ENCODE measurements around the gene XYLT1.
"Not testable (repeated sequence)": the region's sequence is repeated elsewhere in the genome, so short reads cannot be mapped to it uniquely, and the experiment has no call there.

The XYLT1 gene

DNA sequence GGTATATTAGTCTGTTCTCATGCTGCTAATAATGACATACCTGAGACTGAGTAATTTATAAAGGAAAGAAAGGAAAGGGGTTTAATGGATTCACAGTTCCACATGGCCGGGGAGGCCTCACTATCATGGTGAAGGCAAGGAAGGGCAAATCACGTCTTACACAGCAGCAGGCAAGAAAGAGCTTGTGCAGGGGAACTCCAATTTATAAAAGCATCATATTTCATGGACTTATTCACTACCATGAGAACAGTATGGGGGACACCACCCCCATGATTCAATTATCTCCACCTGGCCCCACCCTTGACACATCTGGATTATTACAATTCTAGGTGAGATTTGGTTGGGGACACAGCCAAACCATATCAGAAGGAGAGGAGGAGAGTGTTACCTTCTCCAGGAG, 17.7 kb upstream of the XYLT1 start:
- no peak for DNase-seq

DNA sequence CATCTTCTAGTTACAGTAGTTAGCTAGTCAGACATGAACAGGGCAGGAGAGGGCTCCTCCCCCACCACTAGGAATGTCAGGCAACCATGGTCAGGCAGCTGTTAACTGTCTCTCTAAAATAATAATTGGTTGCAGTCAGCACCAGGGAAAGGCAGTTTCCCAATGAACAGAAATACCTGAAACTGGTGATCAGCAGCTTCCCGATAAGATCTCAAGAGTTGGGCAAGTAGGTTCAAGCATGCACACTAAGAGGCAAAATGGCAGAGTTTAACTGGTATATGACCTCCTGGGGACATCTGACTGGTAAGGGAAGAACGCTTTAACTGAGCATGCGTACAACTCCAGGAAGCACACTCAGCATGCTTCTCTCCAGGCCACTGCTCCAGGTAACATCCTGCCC, 12.6 kb upstream of the XYLT1 start:
- no peak for DNase-seq

DNA sequence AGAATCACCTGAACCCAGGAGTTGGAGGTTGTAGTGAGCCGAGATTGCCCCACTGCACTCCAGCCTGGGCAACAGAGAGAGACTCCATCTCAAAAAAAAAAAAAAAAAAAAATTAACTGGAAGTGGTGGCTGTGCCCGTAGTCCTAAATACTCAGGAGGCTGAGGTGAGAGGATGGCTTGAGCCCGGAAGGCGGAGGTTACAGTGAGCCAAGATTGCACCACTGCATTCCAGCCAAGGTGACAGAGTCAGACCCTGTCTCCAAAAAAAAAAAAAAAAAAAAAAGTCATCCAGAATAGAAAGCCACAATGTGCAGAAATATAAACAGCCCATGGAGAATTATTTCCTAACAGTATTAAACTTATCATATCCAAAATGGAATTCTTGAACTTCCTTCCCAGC, 11.6 kb upstream of the XYLT1 start:
- not testable (repeated sequence) for DNase-seq

DNA sequence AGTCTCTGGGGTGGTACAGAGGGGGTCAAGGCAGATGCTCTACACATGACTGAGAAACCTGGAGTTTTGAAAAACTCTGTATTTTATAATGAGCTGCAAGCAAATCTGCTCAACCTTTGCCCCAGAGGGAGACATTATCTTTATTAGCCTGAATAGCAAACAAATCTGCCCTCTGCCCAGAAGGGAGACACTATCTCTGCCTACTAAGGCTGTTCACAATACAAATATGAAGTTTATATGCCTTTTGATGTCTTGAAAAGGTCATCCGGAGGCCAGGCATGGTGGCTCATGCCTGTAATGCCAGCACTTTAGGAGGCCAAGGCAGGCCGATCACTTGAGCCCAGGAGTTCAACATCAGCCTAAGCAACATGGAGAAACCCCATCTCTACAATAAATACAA, 11.0 kb upstream of the XYLT1 start:
- DNase-seq = no peak

DNA sequence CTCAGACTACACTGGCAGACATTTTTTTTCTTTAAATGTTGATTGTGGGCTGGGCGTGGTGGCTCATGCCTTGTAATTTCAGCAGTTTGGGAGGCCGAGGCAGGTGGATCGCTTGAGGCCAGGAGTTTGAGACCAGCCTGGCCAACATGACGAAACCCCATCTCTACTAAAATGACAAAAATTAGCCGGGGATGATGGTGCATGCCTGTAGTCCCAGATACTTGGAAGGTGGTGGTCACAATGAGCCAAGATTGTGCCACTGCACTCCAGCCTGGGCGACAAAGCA, 6.4 kb upstream of the XYLT1 start:
- not testable (repeated sequence) for DNase-seq

DNA sequence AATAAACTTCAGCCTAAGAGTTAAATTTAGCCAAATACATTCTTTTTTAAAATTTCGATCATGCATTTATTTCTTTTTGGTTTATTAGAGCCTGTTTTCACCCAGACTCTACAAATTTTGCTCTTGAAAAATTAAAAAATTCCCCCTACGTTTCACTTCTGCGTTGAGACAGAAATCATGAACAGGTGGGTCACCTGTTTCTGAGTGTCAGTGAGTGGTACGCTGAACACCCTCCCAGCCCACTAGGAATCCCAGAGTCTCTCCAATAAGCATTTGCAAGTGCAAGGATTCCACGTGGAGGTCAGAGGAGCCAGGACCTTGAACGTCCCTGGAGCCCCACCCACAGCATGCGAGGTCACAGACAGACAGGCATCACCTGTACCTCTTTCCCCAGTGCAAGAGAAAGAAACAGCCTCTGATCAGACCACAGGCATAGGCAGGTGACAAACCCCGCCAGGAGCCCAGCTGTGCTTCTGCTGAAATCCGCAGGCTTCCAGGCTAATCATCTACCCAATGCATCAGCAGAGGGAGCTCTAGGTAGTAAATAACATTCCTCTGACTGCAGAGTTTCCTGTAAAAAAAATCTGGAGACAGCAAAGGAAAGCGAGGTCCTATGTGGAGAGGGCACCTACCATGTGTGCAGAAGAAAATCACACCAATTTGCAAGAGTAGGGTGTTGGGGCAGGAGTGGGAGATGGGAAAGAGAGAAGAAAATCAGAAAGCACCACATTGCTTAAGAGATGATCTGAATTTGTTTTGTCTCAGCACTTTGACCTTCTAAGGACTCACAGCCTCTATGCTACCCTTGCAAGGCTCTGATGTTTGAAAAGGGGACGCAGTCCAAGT, 5.9 kb upstream of the XYLT1 start:
- peak; percentile 68 for DNase-seq

DNA sequence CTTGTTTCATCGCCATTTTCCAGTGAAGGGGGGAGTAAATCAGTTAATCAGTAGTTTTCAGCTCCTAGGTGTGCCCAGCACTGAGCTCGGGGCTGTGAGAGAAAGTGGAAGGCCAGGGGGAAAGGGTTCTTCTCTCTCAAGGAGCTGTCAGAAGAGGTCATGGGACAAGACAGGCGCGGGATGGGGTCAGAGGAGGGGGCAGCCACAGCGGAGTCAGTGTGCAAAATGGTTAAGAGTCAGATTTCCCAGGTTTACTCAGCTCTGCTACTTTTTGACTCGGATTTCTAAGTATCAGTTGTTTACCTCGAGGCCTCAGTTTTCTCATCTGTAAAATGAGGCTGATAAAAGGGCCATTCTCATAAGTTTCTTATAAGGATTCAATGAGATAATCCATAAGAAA, 4.3 kb upstream of the XYLT1 start:
- no peak for DNase-seq

DNA sequence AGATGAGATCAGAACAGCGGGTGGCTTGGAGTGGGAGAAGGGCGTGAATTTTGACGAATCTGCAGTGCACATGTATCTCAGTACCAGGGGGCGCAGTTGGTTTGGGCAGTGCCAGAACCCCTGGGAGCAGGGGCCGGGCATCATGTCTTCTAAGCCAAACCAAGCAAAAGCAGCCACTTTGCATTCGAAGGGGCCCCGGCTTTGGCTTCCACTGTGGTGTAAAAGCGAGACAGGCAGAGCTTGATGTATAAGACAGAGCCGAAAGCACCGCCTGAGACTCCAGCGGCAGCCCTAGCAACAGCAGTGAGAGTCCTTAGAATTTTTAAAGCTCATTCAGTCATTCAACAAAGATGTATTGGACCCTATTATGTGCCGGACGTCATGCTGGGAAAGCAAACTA, 3.8 kb upstream of the XYLT1 start:
- DNase-seq = no peak

DNA sequence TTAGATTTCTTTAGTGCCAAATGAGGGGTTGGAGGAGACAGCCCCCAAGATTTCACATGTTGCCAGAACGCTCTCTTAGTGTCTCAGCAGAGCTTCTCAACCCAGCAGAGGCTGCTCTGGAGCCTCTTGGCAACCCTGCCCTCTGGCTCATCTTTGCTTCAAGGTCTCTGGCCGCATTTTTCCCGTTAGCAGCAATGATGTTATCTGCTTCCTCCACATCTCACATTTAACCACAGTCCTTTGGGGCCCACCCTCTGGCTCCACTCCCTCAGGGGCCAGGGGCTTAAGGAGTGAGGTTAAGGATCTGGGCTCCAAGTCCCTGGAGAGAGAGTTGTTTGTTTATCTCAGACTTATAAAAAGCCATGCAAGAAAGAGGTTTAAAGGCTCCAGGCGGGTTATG, 3.3 kb upstream of the XYLT1 start:
- DNase-seq = peak; percentile 19

DNA sequence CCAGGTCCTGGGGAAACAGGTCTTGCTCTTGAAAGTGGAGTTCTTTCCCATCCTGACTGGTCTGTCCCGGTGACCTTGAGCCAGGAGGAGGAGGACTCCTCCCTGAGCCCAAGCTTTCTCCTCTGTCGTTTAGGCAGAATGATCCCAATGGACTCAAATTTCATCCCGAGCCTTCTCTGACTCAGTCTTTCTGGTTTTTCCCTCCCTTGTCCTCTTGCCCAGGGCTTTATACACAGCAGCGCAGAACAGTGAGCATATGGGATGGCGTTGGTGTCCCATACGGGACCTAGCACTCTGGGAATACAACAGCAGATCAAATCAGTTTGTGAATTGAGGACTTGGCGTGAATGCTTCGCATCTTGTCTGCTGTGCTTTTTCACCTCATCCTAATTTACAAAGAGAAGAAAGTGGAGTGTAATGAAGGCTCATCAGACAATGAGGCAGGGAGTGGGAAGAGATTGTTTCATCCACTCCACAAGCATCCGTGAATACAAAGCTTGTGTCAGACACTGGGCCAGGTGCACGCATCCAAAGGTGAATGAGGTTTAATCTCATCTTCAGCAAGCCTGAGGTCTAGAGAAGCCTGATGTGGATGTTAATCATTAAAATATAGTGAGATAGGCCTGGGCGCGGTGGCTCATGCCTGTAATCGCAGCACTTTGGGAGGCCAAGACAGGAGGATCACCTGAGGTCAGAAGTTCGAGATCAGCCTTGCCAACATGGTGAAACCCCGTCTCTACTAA, 1.1 kb upstream of the XYLT1 start:
- DNase-seq = no peak

DNA sequence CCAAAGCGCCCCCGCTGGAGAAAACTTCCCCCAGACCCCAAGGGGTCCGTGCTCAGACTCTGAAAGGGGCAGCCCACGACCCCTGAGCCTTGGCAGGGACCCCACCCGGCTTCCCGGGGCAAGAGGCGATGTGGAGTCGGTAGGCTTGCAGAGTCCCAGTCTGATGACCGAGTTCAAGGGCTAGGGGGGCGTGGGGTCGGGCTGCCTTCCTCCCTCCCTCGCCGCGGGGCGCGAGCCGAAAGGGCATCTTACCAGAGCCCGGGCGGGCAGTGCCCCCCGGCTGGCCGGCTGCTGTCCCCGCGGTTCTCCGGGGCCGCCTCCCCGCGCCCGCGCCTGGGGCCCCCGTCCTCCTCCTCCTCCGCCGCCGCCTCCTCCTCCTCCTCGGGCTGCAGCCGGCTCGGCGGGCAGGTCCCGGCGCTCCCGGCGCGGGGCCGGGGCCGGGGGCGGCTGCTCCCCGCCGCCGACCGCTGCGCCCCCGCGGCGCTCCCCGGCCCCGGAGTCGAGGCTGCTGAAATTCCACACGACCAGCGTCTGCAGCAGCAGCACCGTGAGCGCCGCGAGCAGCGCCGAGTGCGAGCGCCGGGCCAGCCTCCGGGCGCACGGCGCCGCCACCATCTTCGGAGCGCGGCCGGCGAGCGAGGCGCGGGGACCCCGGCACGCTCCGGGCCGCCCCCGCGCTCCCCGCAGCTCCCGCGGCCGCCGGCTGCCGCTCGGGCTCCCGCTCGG, 415 bp downstream of the XYLT1 start:
- DNase-seq = no peak

DNA sequence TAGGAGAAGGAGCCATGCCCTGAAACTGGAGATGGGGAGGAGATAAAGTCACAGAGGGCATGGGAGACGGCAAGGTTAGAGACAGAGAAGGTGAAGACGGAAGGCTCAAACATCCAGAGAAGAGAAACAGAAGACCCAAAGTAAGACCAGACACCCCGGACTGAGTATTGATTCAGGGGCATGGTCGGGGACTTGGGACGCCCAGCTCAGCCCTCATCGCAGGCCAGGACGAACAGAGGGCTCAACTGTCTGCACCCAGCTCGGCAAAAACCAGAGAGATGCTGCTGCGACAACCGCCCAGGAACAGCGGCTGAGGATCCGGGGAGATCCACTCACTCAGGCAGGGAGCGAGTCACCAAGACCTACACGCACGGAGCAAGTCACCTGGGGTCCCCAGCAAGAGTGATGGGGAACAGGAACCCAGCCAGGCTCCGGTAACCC, 999 bp downstream of the XYLT1 start:
- peak; percentile 67 for DNase-seq

DNA sequence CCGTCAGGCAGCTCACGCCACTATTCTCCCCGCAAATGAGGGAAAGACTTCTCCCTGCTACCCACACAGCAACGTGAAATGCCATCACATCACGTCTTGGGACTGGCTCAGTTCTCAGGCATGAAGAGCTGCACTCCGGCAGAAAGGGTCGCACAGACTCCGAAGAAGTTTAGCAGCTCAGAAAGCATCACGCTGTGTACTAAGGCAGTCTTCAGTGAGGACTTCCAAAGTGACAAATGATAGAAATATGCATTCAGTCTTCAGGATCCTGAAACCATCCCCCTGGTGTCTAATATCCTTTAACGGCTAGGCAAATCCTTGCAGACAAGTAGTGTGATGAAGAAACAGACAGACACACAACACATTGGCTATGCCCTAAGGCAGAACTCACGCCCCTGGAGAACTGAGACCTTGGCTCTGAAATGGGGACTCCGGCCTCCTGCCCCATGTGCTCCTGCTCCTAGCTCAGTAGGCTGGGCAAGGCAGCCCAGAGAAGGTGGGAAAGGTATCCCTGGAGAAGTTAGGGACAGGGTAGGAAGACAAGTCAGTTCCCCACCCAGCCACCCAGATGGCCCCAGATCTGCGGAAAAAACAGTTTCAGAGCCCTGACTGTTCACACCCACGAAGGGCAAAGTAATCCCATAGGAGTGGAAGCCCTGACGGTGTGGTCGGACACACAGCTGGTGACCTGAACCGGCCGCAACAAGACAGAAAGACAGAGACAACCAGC, 1.6 kb downstream of the XYLT1 start:
- peak; percentile 45 for DNase-seq

DNA sequence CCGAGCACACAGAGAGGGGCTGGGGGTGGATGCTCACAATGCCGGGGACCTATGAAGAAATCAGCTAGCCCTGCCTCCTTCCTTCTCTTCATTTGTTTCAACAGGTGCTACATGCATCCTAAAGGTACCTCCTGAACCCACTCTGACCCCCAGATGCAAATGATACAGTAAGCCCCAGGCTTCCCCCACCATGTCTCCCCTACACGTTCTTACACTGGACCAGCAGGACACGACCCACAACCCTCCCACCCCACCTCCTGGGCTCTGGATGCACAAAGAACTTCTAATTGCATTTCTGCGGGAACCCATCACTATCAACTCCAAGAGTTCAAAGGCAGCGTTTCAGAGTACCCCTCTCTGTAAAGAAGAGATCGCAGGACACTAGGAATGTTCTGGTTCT, 2.1 kb downstream of the XYLT1 start:
- no peak for DNase-seq

DNA sequence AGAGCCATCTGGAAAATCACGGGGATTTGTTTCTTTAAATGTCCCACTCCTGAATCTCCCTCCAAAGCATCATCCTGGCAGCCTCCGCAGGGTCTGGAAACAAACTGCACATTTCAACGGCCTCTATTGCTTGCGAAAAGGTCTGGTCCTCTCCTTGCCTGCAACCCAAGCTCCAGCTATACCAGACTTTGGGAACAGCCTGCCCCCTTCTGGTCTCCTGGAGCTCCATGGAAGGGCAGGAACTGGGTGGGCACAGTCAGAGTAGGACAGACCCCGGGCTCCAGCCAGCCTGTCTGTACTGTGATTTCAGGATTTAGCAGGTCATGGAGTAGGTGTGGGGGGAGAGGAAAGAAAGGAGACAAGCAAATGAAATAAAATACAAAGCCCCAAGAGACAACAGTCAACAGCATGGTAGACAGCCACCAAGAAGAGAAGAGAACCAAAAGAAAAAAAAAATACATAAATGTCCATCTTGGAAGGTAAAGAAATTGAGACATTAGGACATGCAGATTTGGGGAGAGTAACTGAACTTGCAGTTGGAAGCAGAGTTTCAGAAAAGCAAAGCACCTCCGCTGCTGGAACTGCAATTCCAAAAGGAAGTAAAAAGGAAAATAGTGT, 2.7 kb downstream of the XYLT1 start:
- peak; percentile 79 for DNase-seq

DNA sequence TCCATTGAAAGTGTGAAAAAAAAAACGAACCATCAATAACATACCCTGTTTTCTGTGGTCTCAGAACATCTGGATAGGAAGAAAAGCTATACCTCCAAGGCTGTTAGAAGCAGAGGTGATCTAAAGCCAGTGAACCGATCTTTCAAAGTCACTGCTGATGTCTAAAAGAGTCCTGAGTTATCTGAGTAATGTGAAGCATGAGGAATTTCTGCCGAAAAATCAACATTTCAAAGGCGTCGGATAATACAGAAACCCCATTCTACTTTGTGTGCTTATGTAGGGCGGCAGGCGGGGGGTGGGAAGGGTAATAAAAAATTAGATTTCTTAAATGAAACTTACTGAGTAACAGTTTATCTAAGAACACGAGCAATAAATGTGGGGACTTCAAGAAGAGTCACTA, 3.9 kb downstream of the XYLT1 start:
- DNase-seq = no peak

DNA sequence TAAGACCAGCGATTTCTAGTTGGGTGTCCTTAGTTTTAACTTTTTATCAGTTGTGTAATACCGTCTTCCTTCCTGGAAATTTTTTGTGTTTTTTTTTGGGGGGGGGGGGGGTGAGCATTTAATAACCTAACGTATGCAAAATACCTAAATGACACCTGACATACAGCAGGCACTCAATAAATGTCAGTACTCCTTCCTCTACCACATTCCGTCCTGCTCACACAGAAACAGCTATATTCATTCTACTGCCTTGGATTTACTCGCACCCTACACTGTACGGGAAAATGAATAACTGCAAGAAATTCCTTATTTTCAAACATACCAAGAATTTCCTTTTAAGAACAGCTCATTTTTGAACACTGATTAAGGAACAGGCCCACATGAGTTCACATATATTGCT, 5.3 kb downstream of the XYLT1 start:
- no peak for DNase-seq

DNA sequence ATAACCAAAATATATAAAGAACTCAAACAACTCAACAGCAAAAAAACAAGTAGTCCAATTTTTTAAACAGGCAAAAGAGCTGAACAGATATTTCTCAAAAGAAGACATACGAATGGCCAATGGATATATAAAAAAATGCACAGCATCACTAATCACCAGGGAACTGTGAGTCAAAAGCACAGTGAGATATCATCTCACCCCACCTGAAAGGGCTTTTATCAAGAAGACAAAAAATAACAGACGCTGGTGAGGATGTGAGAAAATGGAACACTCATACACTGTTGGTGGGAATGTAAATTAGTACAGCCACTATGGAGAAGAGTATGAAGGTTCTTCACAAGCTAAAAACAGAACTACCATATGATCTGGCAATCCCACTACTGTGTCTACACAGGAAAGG, 7.4 kb downstream of the XYLT1 start:
- DNase-seq = no peak

DNA sequence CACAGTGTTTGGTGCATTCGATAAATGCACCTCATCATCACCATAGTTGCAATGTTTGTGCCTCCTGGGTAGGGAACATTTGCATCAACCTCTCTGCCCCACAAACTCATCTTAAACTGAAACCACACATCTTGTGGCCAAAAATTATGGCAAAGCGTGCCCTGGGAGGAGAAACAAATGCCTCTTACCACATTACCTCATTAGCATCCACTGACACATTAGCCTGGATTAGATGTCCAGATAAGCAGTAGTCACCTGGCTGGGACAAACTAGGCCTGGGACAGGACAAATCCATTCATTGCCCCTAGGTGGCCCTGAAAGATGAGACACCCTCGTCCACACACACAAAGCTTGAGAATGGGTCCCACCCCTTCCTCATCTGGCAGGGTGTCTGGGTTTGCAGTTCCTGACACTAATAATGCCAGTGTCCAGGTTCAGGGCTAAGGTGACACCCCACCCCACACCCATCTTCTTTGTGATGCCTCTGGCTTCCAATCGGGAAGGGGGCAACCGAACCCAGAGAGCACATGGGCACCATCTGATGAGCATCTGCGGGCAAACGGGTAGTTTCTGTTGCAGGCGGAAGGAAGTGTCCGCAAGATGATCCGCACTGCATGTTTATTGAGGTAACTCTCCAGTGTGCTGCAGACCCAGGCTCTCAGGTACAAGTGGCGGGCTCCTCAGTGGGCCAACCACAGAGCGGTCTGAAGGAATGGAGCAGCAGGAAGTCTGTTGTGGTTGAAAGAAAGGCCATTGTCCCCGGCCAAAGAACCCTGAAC, 8.6 kb downstream of the XYLT1 start:
- DNase-seq = no peak

DNA sequence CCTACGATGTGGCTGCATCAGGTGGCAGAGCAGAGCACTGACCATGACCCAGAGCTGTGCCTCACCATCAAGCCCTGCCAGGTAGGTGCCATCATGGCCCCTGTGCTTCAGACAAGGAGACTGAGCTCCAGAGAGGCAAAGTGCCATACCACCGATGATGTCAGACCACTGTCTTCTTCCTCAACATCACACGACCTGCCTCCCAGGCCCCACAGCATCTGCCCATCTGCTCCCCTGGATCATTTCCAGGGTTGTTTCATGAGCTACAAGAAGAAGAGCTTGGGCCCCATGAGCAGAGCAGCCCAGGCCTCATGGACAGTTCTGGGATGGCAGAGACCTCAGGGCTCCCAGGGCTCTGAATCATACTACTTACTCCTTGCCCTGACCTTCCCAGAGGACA, 9.9 kb downstream of the XYLT1 start:
- DNase-seq = no peak

DNA sequence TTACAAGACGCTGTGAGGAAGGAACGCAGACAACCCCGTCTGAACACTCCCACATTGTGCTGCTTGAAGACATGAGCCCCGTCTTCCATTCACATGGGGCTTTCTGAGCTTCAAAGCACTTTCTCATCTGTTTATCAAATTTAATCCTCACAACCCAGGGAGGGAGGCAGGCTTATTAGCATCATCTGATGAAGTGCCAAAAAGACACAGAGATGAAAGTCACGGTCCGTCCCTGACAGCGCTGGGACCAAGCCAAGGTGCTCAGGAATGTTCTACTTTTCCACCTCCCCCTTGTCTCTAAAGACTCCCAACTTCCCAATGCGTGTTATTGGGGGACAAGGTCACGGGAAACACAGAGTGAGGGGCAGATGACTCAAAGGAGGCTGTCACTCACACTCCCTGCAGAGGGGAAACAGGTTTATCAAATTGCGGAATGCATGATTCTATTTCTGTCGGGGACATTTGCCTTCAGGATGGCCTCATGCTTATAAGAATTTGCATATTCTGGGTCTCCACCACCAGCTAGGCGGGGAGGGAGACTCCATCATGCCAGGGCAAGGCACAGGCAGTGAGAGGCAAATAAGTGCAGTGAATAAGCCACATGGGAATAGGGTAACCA, 10.7 kb downstream of the XYLT1 start:
- no peak for DNase-seq

DNA sequence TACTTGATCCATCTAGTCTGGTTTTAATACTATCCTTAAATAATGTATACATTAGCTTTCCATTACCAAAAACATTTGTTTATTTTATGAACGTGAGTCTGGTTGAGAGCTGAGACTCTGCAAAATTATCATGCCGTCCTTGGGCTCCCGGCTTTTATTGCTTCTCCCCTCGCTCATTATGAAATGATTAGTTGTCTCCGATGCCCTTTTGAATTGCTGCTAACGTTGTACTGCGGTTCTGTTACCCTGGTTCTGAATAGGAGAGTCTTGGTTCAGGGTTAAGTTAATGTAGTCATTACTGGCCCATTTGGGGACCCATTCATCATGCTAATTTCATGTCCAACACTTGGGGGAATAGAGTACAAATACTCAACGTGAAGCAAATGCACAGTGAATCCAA, 12.8 kb downstream of the XYLT1 start:
- DNase-seq = no peak

Measured in retina (tissue), 1 donor.